GM06990 (cell line): ENCODE measurements around the gene NDUFS4.

Source experiments
- DNase-seq: peaks from one replicate; pipeline ENCODE4 v3.0.0-alpha.2; 2011; ENCODE audit not compliant: insufficient read length; ENCODE audit errors: extremely low read depth
- H3K27me3 ChIP-seq: replicated peaks from 2 replicates; pipeline ENCODE4 v1.6.0; 2011; ENCODE audit warnings: low read length; ENCODE audit not compliant: control insufficient read depth, insufficient read depth
- H3K36me3 ChIP-seq: 2 replicates; pipeline ENCODE4 v1.5.1; 2011; ENCODE audit warnings: low read length; ENCODE audit not compliant: control insufficient read depth, insufficient read depth
- H3K4me3 ChIP-seq: replicated peaks from 2 replicates; pipeline ENCODE4 v1.5.1; 2011; ENCODE audit warnings: low read depth, mild to moderate bottlenecking, control low read depth, low read length
- TF ChIP-seq, protein P1 (sequence below): IDR thresholded peaks from 2 replicates; pipeline ENCODE4 v1.5.1; 2011; ENCODE audit warnings: low read length, control low read depth, mild to moderate bottlenecking, inconsistent platforms; ENCODE audit not compliant: insufficient read depth, poor library complexity, severe bottlenecking

The NDUFS4 gene

DNA sequence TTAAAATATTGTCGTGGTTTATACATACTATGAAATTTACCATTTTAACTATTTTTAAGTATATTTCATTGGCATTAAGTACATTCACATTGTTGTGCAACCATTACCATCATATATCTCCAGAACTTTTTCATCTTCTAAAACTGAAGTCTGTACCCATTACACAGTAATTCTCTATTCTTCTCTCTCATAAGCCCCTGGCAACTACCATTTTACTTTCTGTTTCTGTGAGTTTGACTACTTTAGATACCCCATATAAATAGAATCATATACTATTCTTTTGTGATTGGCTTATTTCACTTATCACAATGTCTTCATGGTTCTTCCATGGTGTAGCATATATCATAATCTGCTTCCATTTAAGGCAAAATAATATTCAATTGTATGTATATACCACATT is 30.3 kb downstream of the NDUFS4 start:
- H3K4me3 ChIP-seq = no peak overlapping the region
- TF ChIP-seq, protein P1, sequence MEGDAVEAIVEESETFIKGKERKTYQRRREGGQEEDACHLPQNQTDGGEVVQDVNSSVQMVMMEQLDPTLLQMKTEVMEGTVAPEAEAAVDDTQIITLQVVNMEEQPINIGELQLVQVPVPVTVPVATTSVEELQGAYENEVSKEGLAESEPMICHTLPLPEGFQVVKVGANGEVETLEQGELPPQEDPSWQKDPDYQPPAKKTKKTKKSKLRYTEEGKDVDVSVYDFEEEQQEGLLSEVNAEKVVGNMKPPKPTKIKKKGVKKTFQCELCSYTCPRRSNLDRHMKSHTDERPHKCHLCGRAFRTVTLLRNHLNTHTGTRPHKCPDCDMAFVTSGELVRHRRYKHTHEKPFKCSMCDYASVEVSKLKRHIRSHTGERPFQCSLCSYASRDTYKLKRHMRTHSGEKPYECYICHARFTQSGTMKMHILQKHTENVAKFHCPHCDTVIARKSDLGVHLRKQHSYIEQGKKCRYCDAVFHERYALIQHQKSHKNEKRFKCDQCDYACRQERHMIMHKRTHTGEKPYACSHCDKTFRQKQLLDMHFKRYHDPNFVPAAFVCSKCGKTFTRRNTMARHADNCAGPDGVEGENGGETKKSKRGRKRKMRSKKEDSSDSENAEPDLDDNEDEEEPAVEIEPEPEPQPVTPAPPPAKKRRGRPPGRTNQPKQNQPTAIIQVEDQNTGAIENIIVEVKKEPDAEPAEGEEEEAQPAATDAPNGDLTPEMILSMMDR = no peak
- DNase-seq = no peak
- H3K27me3 ChIP-seq = no peaks in the 10 kb centered on the region
- H3K36me3 ChIP-seq = no peaks in the 10 kb centered on the region

DNA sequence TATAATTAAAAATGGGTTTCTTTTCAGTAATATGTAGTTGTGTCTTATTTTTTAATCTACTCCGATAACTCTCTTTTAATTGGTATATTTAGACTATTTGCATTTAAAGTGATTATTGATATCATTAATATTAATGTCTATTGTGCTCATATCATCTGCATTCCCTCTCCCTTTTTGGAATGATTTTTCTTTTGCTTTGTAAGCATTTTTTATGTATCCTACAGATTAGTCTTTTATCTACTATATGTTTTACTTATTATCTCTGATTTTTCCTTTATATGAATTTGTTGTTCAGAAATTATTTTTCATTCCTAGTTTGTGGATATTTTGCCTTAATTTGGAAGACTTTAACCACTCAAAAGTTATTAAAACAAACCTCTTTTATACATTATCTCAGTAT is 34.0 kb downstream of the NDUFS4 start:
- no peak for DNase-seq
- no peak overlapping the region for H3K4me3 ChIP-seq
- H3K27me3 ChIP-seq = no peaks in the 10 kb centered on the region
- H3K36me3 ChIP-seq = no peaks in the 10 kb centered on the region
- TF ChIP-seq, protein P1 = no peak

DNA sequence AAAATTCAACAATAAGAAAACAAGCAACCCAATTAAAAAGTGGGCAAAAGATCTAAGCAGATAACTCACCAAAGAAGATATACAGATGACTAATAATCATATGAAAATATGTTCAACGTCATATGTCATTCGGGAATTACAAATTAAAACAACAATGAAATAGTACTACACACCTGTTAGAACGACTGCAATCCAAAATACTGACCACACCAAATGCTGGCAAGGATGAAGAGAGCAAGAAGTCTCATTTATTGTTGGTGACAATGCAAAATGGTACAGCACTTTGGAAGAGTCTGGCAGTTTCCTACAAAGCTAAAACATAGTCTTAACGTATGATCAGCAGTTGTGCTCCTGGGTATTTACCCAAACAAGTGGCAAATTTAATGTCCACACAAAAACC is 37.5 kb downstream of the NDUFS4 start:
- no peak for DNase-seq
- no peaks in the 10 kb centered on the region for H3K36me3 ChIP-seq
- TF ChIP-seq, protein P1 = no peak
- no peaks in the 10 kb centered on the region for H3K27me3 ChIP-seq
- no peak overlapping the region for H3K4me3 ChIP-seq

GRCh38 chr5:53601570-53601969 is 41.1 kb downstream of the NDUFS4 start:
- Histone ChIP-seq H3K36me3 (no peaks in the 10 kb centered on the region; the same call in 1 of the 2 replicates), H3K4me3 (no peak overlapping the region), H3K27me3 (no peaks in the 10 kb centered on the region)
- TF ChIP-seq, protein P1 = no peak
- DNase-seq = no peak

DNA sequence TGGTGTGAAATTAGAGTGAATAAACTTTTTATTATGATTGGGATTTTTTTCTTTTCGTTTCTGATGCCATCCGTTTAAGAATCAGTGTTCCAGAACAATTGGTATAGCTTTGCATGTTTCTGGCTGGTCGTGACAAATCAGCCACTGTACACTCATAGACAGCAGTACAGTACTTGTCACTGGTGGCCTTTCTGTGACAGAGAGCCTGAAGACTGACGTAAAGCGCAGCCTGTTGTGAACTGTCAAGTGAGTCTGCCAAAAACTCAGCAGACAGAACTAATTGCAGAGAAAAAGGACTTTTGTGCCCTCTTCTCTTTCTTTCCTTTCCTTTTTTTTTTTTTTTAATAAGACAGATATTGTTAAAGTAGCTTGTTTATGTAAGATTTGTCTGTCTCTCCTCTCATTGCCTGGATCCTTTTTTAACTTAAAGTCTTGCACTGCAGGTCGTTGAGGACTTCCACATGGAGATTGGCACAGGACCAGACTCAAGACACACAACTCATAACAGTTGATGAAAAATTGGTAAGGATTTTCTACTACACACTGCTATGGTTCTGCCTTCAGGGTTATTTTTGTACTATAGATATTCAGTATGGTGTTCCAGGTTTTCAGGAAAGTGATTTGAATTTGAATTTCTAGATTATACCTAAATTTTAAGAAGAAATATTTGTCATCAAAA is 42.7 kb downstream of the NDUFS4 start:
- Histone ChIP-seq H3K4me3 (no peak overlapping the region), H3K36me3 (no peaks in the 10 kb centered on the region; the same call in 1 of the 2 replicates), H3K27me3 (no peaks in the 10 kb centered on the region)
- DNase-seq = no peak
- TF ChIP-seq, protein P1 = no peak

DNA sequence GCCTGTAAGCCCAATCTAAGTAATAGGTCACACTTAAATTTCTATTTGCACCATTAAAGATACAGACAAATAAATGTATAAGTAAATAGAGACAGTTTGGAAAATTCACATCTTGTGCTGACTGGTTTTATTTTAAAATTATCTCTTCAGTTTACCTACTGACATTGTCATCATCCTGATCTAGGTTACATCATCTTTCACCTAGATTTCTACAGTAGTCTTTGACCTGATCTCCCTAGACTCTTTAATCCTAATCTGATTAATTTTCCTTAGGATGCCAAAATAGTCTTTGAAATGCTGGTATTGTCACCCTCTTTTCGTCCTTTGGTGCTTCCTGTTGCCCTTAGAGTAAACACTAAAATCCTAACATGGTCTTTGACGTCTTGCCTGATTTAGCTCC is 43.9 kb downstream of the NDUFS4 start:
- H3K36me3 ChIP-seq = no peaks in the 10 kb centered on the region; the same call in 1 of the 2 replicates
- DNase-seq = no peak
- TF ChIP-seq, protein P1 = no peak
- no peak overlapping the region for H3K4me3 ChIP-seq
- H3K27me3 ChIP-seq = no peaks in the 10 kb centered on the region
